HepG2 (cell line): ENCODE results near the gene NUP58. TPM values are rescaled to one million over a fixed set of nuclear protein-coding genes. Genes with fewer than 3 reads are reported as not detected.
A peak's percentile ranks its signal among the peaks of the same experiment; 100 is the strongest.
"Not testable (repeated sequence)": the region's sequence is repeated elsewhere in the genome, so short reads cannot be mapped to it uniquely, and the experiment has no call there.

Experiments
- ATAC-seq: fragments of 200-7000 bp; cut with Tn5 transposase; 3 replicates; pipeline ENCODE4 v1.9.1; 2020; ENCODE audit warnings: mild to moderate bottlenecking, moderate library complexity
- BruUV-seq: library from RNA; stranded (reverse); fragments of 400-500 nt; replicated peaks from 2 replicates; lab custom pipeline; 2021; lab: Mats Ljungman, UMichigan
- CTCF ChIA-PET: fragments of 300-600 bp; formaldehyde crosslinking; extraction: SDS; loops from one replicate; lab custom pipeline; 2021; ENCODE audit warnings: low total read pairs, inconsistent platforms, low intra/inter-chr PET ratio; lab: Yijun Ruan, JAX
- POLR2A ChIA-PET: fragments of 350-600 bp; sonication (Branson Sonifier 250); formaldehyde crosslinking; loops from one replicate; lab custom pipeline; 2020; ENCODE audit warnings: antibody characterized with exemption, inconsistent platforms; lab: Yijun Ruan, JAX
- DNase-seq: peaks from one replicate; pipeline ENCODE4 v3.0.0-alpha.2; 2015; ENCODE audit warnings: low spot score
- FAIRE-seq: peaks from 3 replicates; lab custom pipeline; 2011; peaks lifted over from hg19 to GRCh38; lab: Jason Lieb, UNC
- H2AFZ ChIP-seq: one replicate; pipeline ENCODE4 v1.6.1; 2011; ENCODE audit warnings: low read length, inconsistent platforms
- H3K27ac ChIP-seq: fragments of 300-600 bp; 3 replicates; pipeline ENCODE4 v1.8.0; 2011; ENCODE audit warnings: mixed run types, mild to moderate bottlenecking, mixed read lengths, low read length, inconsistent platforms; ENCODE audit not compliant: insufficient read depth; ENCODE audit errors: extremely low read length
- H3K27me3 ChIP-seq, 2 experiments: fragments of 200-600 bp in 1 of 2; 2 replicates in 1 of 2; 3 replicates in 1 of 2; pipeline versions ENCODE4 v1.6.0 to v1.8.0; 2011; ENCODE audit warnings: low read length in 2 of 2, mild to moderate bottlenecking in 2 of 2, moderate library complexity in 2 of 2, inconsistent platforms in 1 of 2; ENCODE audit not compliant: insufficient read depth in 2 of 2, control insufficient read depth in 1 of 2
- H3K36me3 ChIP-seq, 2 experiments: fragments of 200-600 bp in 1 of 2; replicated peaks in 1 of 2; 2 replicates in 1 of 2; 3 replicates in 1 of 2; pipeline versions ENCODE4 v1.5.1 to v1.8.0; 2011; ENCODE audit warnings: low read length in 2 of 2, inconsistent platforms in 1 of 2; ENCODE audit not compliant: insufficient read depth in 2 of 2, control insufficient read depth in 1 of 2
- H3K4me1 ChIP-seq: 2 replicates; pipeline ENCODE4 v1.5.1; 2012; ENCODE audit warnings: low read length, inconsistent platforms; ENCODE audit not compliant: insufficient read depth
- H3K4me2 ChIP-seq: 2 replicates; pipeline ENCODE4 v1.6.0; 2011; ENCODE audit warnings: low read depth, low read length, inconsistent platforms
- H3K4me3 ChIP-seq, 3 experiments: fragments of 200-600 bp in 1 of 3; sonication (generic), shearing (Covaris generic) in 1 of 3; replicated peaks in 1 of 3; 2 replicates each; pipeline ENCODE4 v1.5.1; 2011 to 2016; ENCODE audit warnings: low read length in 3 of 3, inconsistent platforms in 2 of 3, low read depth in 2 of 3, mild to moderate bottlenecking in 2 of 3, control low read depth in 1 of 3, mixed read lengths in 1 of 3; ENCODE audit not compliant: insufficient read depth in 1 of 3
- H3K79me2 ChIP-seq: one replicate; pipeline ENCODE4 v1.6.1; 2011; ENCODE audit warnings: low read length, inconsistent platforms; ENCODE audit not compliant: insufficient read depth
- H3K9ac ChIP-seq: 2 replicates; pipeline ENCODE4 v1.6.0; 2011; ENCODE audit warnings: mild to moderate bottlenecking, low read depth, low read length, inconsistent platforms; ENCODE audit not compliant: insufficient read depth
- H3K9me3 ChIP-seq: 2 replicates; pipeline ENCODE4 v1.5.1; 2012; ENCODE audit warnings: mild to moderate bottlenecking, low read length
- H4K20me1 ChIP-seq: 2 replicates; pipeline ENCODE4 v1.6.0; 2011; ENCODE audit warnings: inconsistent platforms, mild to moderate bottlenecking, low read length, moderate library complexity; ENCODE audit not compliant: insufficient read depth
- HNF4A ChIP-seq: sonication (generic); formaldehyde crosslinking; IDR thresholded peaks from 2 replicates; pipeline ENCODE4 v1.4.0; 2020; ENCODE audit warnings: missing genetic modification reagents
- ZNF205 ChIP-seq: IDR thresholded peaks from 2 replicates; pipeline ENCODE4 v1.6.1; 2018; ENCODE audit warnings: missing biosample characterization, missing genetic modification reagents
- ZNF263 ChIP-seq: sonication (generic); formaldehyde crosslinking; IDR thresholded peaks from 2 replicates; pipeline ENCODE4 v1.4.0; 2020; ENCODE audit warnings: missing genetic modification reagents
- ZNF670 ChIP-seq: sonication (generic); formaldehyde crosslinking; IDR thresholded peaks from 2 replicates; pipeline ENCODE4 v1.8.0; 2022; ENCODE audit warnings: mild to moderate bottlenecking, missing genetic modification reagents, borderline replicate concordance
- WGBS: methylation state at CpG from one replicate; pipeline ENCODE4 v1.1.6; 2017; ENCODE audit warnings: low lambda C conversion rate; 5-methylcytosine and 5-hydroxymethylcytosine counted together
- in situ Hi-C: cut with HindIII; loops from 2 replicates; pipeline ENCODE4 v1.10.0; 2017; ENCODE audit warnings: low pct_unique_long_range_greater_than_20kb; ENCODE audit not compliant: extremely low pct_ligation_motif_present
- intact Hi-C: fragments of 100-400 bp; cut with micrococcal nuclease; formaldehyde crosslinking; loops from one replicate; pipeline ENCODE4 v1.10.0; 2022; ENCODE audit not compliant: unreplicated experiment
- polyA plus RNA-seq, 8 experiments: library from polyadenylated mRNA; depleted of rRNA in 3 of 8; stranded (reverse) in 7 of 8; unstranded in 1 of 8; fragments of >200 nt; fragmentation: Illumina TruSeq in 4 of 8; extraction: Trizol in 4 of 8; gene quantifications; 2 replicates each; pipeline versions ENCODE4 v1.2.1 to v1.2.3, GENCODE V29; 2011 to 2016; ENCODE audit warnings: low read depth in 4 of 8, missing spikeins in 1 of 8, mixed read lengths in 1 of 8; ENCODE audit not compliant: insufficient read depth in 1 of 8
- total RNA-seq, 5 experiments: library from RNA; depleted of rRNA; stranded (reverse); fragments of >200 nt; fragmentation: Illumina TruSeq; extraction: Trizol; gene quantifications; 2 replicates each; pipeline ENCODE4 v1.2.3, GENCODE V29; 2016; ENCODE audit warnings: low read depth in 1 of 5
- TF ChIP-seq, protein P1 (sequence below): sonication (generic); formaldehyde crosslinking; IDR thresholded peaks from 2 replicates; pipeline ENCODE4 v1.5.0; 2020; ENCODE audit warnings: mild to moderate bottlenecking, missing genetic modification reagents

The NUP58 gene
- total and polyA plus RNA-seq, 2 of the 13 experiments (the other 11 are each of a cell fraction or from before 2014, with no cell fraction given), result 45.4 to 46.5 TPM

DNA sequence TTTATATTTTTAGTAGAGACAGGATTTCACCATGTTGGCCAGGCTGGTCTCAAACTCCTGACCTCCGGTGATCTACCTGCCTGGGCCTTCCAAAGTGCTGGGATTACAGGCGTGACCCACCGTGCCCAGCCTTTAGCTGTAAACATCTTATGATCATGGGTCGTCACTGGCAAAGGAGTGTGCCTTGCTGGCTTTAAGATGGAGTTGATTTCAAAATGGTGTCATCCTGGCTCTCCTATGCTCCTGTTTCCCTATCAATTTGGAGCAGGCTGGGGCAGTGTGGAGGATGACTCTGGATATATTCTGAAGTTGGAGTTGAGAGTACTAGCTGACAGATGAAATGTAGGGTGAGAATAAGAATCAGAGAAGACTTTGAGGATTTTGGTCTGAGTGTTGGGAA is 51.9 kb downstream of the NUP58 start (continued):
- TF ChIP-seq, protein P1, sequence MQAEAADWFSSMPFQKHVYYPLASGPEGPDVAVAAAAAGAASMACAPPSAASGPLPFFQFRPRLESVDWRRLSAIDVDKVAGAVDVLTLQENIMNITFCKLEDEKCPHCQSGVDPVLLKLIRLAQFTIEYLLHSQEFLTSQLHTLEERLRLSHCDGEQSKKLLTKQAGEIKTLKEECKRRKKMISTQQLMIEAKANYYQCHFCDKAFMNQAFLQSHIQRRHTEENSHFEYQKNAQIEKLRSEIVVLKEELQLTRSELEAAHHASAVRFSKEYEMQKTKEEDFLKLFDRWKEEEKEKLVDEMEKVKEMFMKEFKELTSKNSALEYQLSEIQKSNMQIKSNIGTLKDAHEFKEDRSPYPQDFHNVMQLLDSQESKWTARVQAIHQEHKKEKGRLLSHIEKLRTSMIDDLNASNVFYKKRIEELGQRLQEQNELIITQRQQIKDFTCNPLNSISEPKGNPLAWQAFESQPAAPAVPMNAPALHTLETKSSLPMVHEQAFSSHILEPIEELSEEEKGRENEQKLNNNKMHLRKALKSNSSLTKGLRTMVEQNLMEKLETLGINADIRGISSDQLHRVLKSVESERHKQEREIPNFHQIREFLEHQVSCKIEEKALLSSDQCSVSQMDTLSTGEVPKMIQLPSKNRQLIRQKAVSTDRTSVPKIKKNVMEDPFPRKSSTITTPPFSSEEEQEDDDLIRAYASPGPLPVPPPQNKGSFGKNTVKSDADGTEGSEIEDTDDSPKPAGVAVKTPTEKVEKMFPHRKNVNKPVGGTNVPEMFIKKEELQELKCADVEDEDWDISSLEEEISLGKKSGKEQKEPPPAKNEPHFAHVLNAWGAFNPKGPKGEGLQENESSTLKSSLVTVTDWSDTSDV (CRISPR knock-in tag), result no peak
- no peak for TF ChIP-seq ZNF205 (CRISPR knock-in tag)
- TF ChIP-seq, all 625 proteins: peak for 0

DNA sequence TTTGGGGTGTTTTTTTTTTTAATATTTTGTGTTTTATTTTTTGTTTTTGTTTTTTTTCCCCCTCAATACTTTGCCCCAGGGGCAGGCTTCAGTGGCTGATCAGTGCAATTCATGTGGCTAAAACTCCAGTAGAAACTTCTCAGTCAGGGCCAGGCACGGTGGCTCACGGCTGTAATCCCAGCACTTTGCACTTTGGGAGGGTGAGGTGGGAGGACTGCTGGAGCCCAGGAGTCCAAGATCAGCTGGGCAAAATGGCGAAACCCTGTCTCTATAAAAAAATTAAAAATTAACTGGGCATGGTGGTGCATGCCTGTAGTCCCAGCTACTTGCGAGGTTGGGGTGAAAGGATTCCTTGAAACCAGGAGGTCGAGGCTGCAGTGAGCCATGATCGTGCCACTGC is 53.0 kb downstream of the NUP58 start:
- H3K36me3 ChIP-seq, result no peaks in the 10 kb centered on the region
- in situ Hi-C loops (no loop called here), intact Hi-C loops (no loop called here)
- H3K4me2 ChIP-seq, result 0 out of 2 replicates have a peak overlapping the region, but pooled peaks have one; percentile 10
- H3K4me1 ChIP-seq, result peaks cover 17% of the 10 kb centered on the region
- ATAC-seq, result peak; percentile 95
- H3K27ac ChIP-seq, result no peak overlapping the region
- H3K27me3 ChIP-seq, result no peaks in the 10 kb centered on the region; a peak in 1 of 5 replicates
- H3K9ac ChIP-seq, result no peak overlapping the region
- DNase-seq, result peak; percentile 9
- CTCF ChIA-PET, result no interaction called here
- no peak for FAIRE-seq
- TF ChIP-seq ZNF263 (CRISPR knock-in tag), result peak; percentile 93
- TF ChIP-seq HNF4A, result peak; percentile 30; the same call in 1 of the 2 replicates
- no peak for TF ChIP-seq ZNF670 (CRISPR knock-in tag)
- H3K4me3 ChIP-seq, result peak overlapping the region in 1 of 3 experiments; percentile 10; a peak in 2 of 6 replicates
- POLR2A ChIA-PET, result no interaction called here
- no peaks in the 10 kb centered on the region for H3K79me2 ChIP-seq
- H3K9me3 ChIP-seq, result no peaks in the 10 kb centered on the region
- 7% methylated on average over 6 of the region's 6 CpGs for WGBS
- H4K20me1 ChIP-seq, result no peaks in the 10 kb centered on the region
- H2AFZ ChIP-seq, result no peak overlapping the region
- BruUV-seq, result no TSS peak

DNA sequence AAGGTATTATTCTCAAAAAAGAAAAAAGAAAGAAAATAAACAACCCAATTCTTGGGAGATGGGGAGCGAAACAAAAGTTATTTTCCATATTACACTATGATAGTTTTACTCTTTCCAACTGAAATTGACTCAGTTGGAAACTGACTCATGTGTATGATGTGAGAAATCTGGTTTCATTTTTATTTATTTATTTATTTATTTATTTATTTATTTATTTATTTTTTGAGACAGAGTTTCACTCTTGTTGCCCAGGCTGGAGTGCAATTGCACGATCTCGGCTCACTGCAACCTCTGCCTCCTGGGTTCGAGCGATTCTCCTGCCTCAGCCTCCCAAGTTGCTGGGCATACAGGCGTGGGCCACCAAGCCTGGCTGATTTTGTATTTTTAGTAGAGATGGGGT is 59.0 kb downstream of the NUP58 start:
- intact Hi-C loops, CTCF ChIA-PET, H3K79me2 ChIP-seq, H3K36me3 ChIP-seq, POLR2A ChIA-PET, H4K20me1 ChIP-seq, H3K4me1 ChIP-seq, H3K4me2 ChIP-seq, DNase-seq, in situ Hi-C loops, H3K9me3 ChIP-seq, H3K27ac ChIP-seq, H3K9ac ChIP-seq, ATAC-seq, FAIRE-seq, BruUV-seq, H3K4me3 ChIP-seq, H2AFZ ChIP-seq, H3K27me3 ChIP-seq: not testable (repeated sequence)
- WGBS, result 58% methylated on average over 6 of the region's 6 CpGs
